HEK293 (cell line): ENCODE data around the gene MALRD1.

ENCODE experiments used
- CTCF ChIP-seq: fragments of 450-650 bp; formaldehyde crosslinking; IDR thresholded peaks from 2 replicates; pipeline ENCODE4 v1.5.1; 2016; ENCODE audit warnings: missing biosample characterization, missing genetic modification characterization
- SP2 ChIP-seq: fragments of 450-650 bp; formaldehyde crosslinking; IDR thresholded peaks from 2 replicates; pipeline ENCODE4 v1.5.1; 2016; ENCODE audit warnings: missing biosample characterization, missing genetic modification characterization
- ZNF280D ChIP-seq: fragments of 450-650 bp; formaldehyde crosslinking; IDR thresholded peaks from 2 replicates; pipeline ENCODE4 v1.5.1; 2016; ENCODE audit warnings: missing biosample characterization, missing genetic modification characterization
- ZNF560 ChIP-seq: fragments of 450-650 bp; formaldehyde crosslinking; IDR thresholded peaks from 2 replicates; pipeline ENCODE4 v1.5.1; 2017; ENCODE audit warnings: missing biosample characterization, missing genetic modification characterization, borderline replicate concordance
- ZNF747 ChIP-seq: fragments of 450-650 bp; formaldehyde crosslinking; IDR thresholded peaks from 2 replicates; pipeline ENCODE4 v1.5.1; 2016; ENCODE audit warnings: missing biosample characterization, missing genetic modification characterization

DNA sequence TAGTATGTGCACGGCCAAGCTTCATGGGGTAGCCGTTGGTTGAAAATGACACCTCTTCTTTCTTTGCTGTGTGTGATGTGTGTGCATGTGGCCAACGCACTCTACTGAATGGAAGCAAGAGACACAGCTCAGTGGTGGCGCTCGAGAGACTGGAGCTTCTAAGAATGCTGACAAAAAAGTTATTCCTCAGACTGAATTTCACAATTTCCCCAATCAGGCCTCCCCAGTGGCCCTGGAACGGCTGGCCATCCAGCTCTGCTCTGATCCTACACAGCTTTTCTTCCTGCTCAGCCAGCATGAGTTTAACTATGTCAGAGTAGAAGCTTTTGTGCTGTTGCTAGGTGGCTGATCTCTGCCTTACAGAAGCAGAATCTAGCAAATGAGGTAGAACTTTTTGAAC lies 581.0 kb downstream of the MALRD1 start:
- TF ChIP-seq CTCF (no peak), ZNF280D (tag by site-specific recombination) (no peak), SP2 (tag by site-specific recombination) (no peak), ZNF560 (no peak), ZNF747 (tag by site-specific recombination) (no peak)
